Brain microvascular endothelial cell (primary cell): ENCODE measurements around the gene MRPS27.

ENCODE experiments used
- DNase-seq: peaks from one replicate; pipeline ENCODE4 v3.0.0-alpha.2; 2020
- H3K27ac ChIP-seq: fragments of 250-450 bp; sonication (Bioruptor Pico); 2 replicates; pipeline ENCODE4 v1.5.1; 2020; ENCODE audit warnings: mild to moderate bottlenecking, moderate library complexity
- H3K27me3 ChIP-seq: fragments of 250-450 bp; sonication (Bioruptor Pico); replicated peaks from 2 replicates; pipeline ENCODE4 v1.5.1; 2020; ENCODE audit warnings: mild to moderate bottlenecking
- H3K36me3 ChIP-seq: fragments of 250-450 bp; sonication (Bioruptor Pico); replicated peaks from 2 replicates; pipeline ENCODE4 v1.5.1; 2020; ENCODE audit warnings: mild to moderate bottlenecking
- H3K4me3 ChIP-seq: 2 replicates; pipeline ENCODE4 v1.5.1; 2011; ENCODE audit warnings: low read depth, mild to moderate bottlenecking, control low read depth, low read length, moderate library complexity
- in situ Hi-C: cut with HindIII; loops from 2 replicates; pipeline ENCODE4 v1.10.0; 2017; ENCODE audit warnings: low sequenced_read_pairs, low pct_ligation_motif_present
- TF ChIP-seq, protein P1 (sequence below): IDR thresholded peaks from 2 replicates; pipeline ENCODE4 v1.5.1; 2011; ENCODE audit warnings: low read depth, mild to moderate bottlenecking, moderate library complexity, low read length, control low read depth, inconsistent platforms; ENCODE audit errors: missing control alignments

The MRPS27 gene

GRCh38 chr5:72199681-72200080 lies 120.4 kb downstream of the MRPS27 start:
- peaks cover 85% of the 10 kb centered on the region for H3K36me3 ChIP-seq
- TF ChIP-seq, protein P1, sequence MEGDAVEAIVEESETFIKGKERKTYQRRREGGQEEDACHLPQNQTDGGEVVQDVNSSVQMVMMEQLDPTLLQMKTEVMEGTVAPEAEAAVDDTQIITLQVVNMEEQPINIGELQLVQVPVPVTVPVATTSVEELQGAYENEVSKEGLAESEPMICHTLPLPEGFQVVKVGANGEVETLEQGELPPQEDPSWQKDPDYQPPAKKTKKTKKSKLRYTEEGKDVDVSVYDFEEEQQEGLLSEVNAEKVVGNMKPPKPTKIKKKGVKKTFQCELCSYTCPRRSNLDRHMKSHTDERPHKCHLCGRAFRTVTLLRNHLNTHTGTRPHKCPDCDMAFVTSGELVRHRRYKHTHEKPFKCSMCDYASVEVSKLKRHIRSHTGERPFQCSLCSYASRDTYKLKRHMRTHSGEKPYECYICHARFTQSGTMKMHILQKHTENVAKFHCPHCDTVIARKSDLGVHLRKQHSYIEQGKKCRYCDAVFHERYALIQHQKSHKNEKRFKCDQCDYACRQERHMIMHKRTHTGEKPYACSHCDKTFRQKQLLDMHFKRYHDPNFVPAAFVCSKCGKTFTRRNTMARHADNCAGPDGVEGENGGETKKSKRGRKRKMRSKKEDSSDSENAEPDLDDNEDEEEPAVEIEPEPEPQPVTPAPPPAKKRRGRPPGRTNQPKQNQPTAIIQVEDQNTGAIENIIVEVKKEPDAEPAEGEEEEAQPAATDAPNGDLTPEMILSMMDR: no peak

DNA sequence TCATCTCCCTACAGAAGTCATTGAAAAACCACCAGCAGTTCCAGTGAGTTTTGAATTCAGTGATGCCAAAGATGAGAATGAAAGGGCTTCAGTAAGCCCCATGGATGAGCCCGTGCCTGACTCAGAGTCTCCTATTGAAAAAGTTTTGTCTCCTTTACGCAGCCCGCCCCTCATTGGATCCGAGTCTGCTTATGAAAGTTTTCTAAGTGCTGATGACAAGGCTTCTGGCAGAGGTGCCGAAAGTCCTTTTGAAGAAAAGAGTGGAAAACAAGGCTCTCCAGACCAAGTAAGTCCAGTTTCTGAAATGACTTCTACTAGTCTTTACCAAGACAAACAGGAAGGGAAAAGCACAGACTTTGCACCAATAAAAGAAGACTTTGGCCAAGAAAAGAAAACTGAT lies 122.6 kb downstream of the MRPS27 start:
- TF ChIP-seq, protein P1: no peak
- no peaks in the 10 kb centered on the region for H3K27me3 ChIP-seq
- H3K36me3 ChIP-seq: peaks cover 76% of the 10 kb centered on the region
- H3K27ac ChIP-seq: no peak overlapping the region
- no peak overlapping the region for H3K4me3 ChIP-seq
- no peak for DNase-seq
- in situ Hi-C loops: no loop called here

More at GRCh38 chr5:72199681-72200080, 120.4 kb downstream of the MRPS27 start:
- Histone ChIP-seq H3K27ac (no peak overlapping the region), H3K4me3 (no peak overlapping the region), H3K27me3 (no peaks in the 10 kb centered on the region)
- no peak for DNase-seq
- in situ Hi-C loops: no loop called here

DNA sequence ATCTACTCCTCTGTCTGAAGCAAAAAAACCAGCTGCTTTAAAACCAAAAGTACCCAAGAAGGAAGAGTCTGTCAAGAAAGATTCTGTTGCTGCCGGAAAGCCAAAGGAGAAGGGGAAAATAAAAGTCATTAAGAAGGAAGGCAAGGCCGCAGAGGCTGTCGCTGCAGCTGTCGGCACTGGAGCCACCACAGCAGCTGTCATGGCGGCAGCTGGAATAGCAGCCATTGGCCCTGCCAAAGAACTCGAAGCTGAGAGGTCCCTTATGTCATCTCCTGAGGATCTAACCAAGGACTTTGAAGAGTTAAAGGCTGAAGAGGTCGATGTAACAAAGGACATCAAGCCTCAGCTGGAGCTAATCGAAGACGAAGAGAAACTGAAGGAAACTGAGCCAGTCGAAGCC lies 124.5 kb downstream of the MRPS27 start:
- Histone ChIP-seq H3K27me3 (no peaks in the 10 kb centered on the region), H3K27ac (no peak overlapping the region), H3K4me3 (no peak overlapping the region), H3K36me3 (peaks cover 77% of the 10 kb centered on the region)
- TF ChIP-seq, protein P1: no peak
- no peak for DNase-seq
- in situ Hi-C loops: no loop called here

DNA sequence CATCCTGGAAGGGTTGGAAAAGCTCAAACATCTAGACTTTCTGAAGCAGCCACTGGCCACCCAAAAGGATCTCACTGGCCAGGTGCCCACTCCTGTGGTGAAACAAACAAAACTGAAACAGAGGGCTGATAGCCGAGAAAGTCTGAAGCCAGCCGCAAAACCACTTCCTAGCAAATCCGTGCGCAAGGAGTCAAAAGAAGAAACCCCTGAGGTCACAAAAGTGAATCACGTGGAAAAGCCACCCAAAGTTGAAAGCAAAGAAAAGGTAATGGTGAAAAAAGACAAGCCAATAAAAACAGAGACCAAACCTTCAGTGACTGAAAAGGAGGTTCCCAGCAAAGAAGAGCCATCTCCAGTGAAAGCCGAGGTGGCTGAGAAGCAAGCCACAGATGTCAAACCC lies 125.2 kb downstream of the MRPS27 start:
- peaks cover 74% of the 10 kb centered on the region for H3K36me3 ChIP-seq
- TF ChIP-seq, protein P1: no peak
- H3K4me3 ChIP-seq: no peak overlapping the region
- in situ Hi-C loops: no loop called here
- no peak overlapping the region for H3K27ac ChIP-seq
- H3K27me3 ChIP-seq: no peaks in the 10 kb centered on the region
- DNase-seq: no peak

DNA sequence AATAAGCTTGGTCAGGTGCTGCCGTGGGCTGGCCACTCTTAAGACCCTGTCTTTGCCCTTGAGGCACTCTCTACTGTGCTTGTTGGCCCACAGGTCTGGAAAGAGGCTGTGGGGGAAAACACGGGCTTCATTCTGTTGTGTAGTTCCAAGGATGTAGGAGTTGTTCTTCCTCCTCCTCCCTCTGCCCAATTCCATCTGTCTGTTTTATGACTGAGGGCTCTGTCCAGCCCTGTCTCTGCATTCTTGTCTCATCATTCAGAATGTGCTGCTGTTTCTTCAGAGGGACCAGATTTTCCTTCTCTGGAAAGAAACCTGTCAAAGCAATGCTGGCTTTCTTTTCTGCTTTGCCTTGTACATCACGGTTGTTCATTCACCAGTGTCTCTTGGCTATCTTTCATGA lies 128.6 kb downstream of the MRPS27 start:
- DNase-seq: no peak
- TF ChIP-seq, protein P1: no peak
- Histone ChIP-seq H3K36me3 (peaks cover 71% of the 10 kb centered on the region), H3K4me3 (no peak overlapping the region), H3K27me3 (no peaks in the 10 kb centered on the region), H3K27ac (no peak overlapping the region)
- in situ Hi-C loops: no loop called here

GRCh38 chr5:72189146-72189545 lies 130.9 kb downstream of the MRPS27 start:
- in situ Hi-C loops: no loop called here
- H3K27ac ChIP-seq: no peak overlapping the region
- TF ChIP-seq, protein P1: no peak
- H3K4me3 ChIP-seq: no peak overlapping the region
- H3K27me3 ChIP-seq: no peaks in the 10 kb centered on the region
- peaks cover 70% of the 10 kb centered on the region for H3K36me3 ChIP-seq
- no peak for DNase-seq
